Measurements from ENCODE around the gene INPP5J. TPM values are rescaled to one million over a fixed set of nuclear protein-coding genes. Genes with fewer than 3 reads are reported as not detected.
A peak's percentile ranks its signal among the peaks of the same experiment; 100 is the strongest.

Gene INPP5J
- total and polyA plus RNA-seq, 2 donors (not counting 1 experiment from before 2014, with no cell fraction given), result 0.17 to 0.33 TPM

GRCh38 chr22:31079095-31079642 is 43.6 kb upstream of the INPP5J start:
- Histone ChIP-seq H3K9ac (ENCODE audit: insufficient read depth, low read length) (no peak overlapping the region), H4K20me1 (ENCODE audit: control insufficient read depth, extremely low read depth, insufficient read depth, low read length) (no peaks in the 10 kb centered on the region), H3K27me3 (ENCODE audit: control insufficient read depth, insufficient read depth, low read length) (no peaks in the 10 kb centered on the region), H3K4me1 (ENCODE audit: control insufficient read depth, extremely low read depth, insufficient read depth, low read length) (peaks cover 16% of the 10 kb centered on the region), H3K27ac (ENCODE audit: insufficient read depth, low read length) (no peak overlapping the region), H3K9me3 (ENCODE audit: control insufficient read depth, insufficient read depth, low read depth, low read length) (no peaks in the 10 kb centered on the region), H3K79me2 (ENCODE audit: control insufficient read depth, insufficient read depth, low read length) (peaks cover 30% of the 10 kb centered on the region), H3K36me3 (ENCODE audit: control insufficient read depth, insufficient read depth, low read length) (peaks cover 8% of the 10 kb centered on the region), H3K4me3 (replicated peaks in 1 of 4; ENCODE audit: control extremely low read depth in 1 of 4, insufficient read depth in 1 of 4, low read depth in 3 of 4, low read length in 4 of 4) (no peak overlapping the region), H2AFZ (ENCODE audit: low read length) (no peak overlapping the region), H3K4me2 (ENCODE audit: extremely low read depth, insufficient read depth, low read length) (no peak overlapping the region)
- DNase-seq (ENCODE audit: low read depth in 2 of 2), result no peak
- no peak for TF ChIP-seq EZH2 (IDR thresholded peaks at IDR 0.05; ENCODE audit: low read length, missing control alignments)
- no peak for TF ChIP-seq CTCF (conservative IDR thresholded peaks at IDR 0.05 in 1 of 2, IDR thresholded peaks at IDR 0.05 in 1 of 2; ENCODE audit: low read depth in 1 of 2, low read length in 2 of 2)

GRCh38 chr22:31080164-31080847 is 42.5 kb upstream of the INPP5J start:
- Histone ChIP-seq H3K4me3 (replicated peaks in 1 of 4; ENCODE audit: control extremely low read depth in 1 of 4, insufficient read depth in 1 of 4, low read depth in 3 of 4, low read length in 4 of 4) (peak overlapping the region; percentile 54 to 98 (median 78)), H3K4me1 (ENCODE audit: control insufficient read depth, extremely low read depth, insufficient read depth, low read length) (peaks cover 16% of the 10 kb centered on the region), H3K4me2 (ENCODE audit: extremely low read depth, insufficient read depth, low read length) (peak overlapping the region; percentile 87), H4K20me1 (ENCODE audit: control insufficient read depth, extremely low read depth, insufficient read depth, low read length) (no peaks in the 10 kb centered on the region), H3K79me2 (ENCODE audit: control insufficient read depth, insufficient read depth, low read length) (peaks cover 39% of the 10 kb centered on the region), H3K27me3 (ENCODE audit: control insufficient read depth, insufficient read depth, low read length) (no peaks in the 10 kb centered on the region), H2AFZ (ENCODE audit: low read length) (peak overlapping the region; percentile 76), H3K36me3 (ENCODE audit: control insufficient read depth, insufficient read depth, low read length) (peaks cover 8% of the 10 kb centered on the region), H3K27ac (ENCODE audit: insufficient read depth, low read length) (peak overlapping the region; percentile 88), H3K9me3 (ENCODE audit: control insufficient read depth, insufficient read depth, low read depth, low read length) (no peaks in the 10 kb centered on the region), H3K9ac (ENCODE audit: insufficient read depth, low read length) (peak overlapping the region; percentile 84)
- no peak for DNase-seq (ENCODE audit: low read depth in 2 of 2)
- TF ChIP-seq CTCF (conservative IDR thresholded peaks at IDR 0.05 in 1 of 2, IDR thresholded peaks at IDR 0.05 in 1 of 2; ENCODE audit: low read depth in 1 of 2, low read length in 2 of 2) (no peak), EZH2 (IDR thresholded peaks at IDR 0.05; ENCODE audit: low read length, missing control alignments) (no peak)

GRCh38 chr22:31080848-31081649 is 41.7 kb upstream of the INPP5J start, which contains the start of gene SMTN:
TSS of gene SMTN (plus strand) at chr22:31081318. CDS start at chr22:31083259, 1,941 bp downstream.
- peaks cover 22% of the 10 kb centered on the region for H3K4me1 ChIP-seq (ENCODE audit: control insufficient read depth, extremely low read depth, insufficient read depth, low read length)
- peak; percentile 85 to 88 for DNase-seq (ENCODE audit: low read depth in 2 of 2)
- no peaks in the 10 kb centered on the region for H4K20me1 ChIP-seq (ENCODE audit: control insufficient read depth, extremely low read depth, insufficient read depth, low read length)
- H3K4me3 ChIP-seq (replicated peaks in 1 of 4; ENCODE audit: control extremely low read depth in 1 of 4, insufficient read depth in 1 of 4, low read depth in 3 of 4, low read length in 4 of 4), result peak within 1 kb of the TSS; percentile 67 to 98 (median 90)
- H3K79me2 ChIP-seq (ENCODE audit: control insufficient read depth, insufficient read depth, low read length), result peaks cover 46% of the 10 kb centered on the region
- no peaks in the 10 kb centered on the region for H3K27me3 ChIP-seq (ENCODE audit: control insufficient read depth, insufficient read depth, low read length)
- peak within 1 kb of the TSS; percentile 84 for H3K9ac ChIP-seq (ENCODE audit: insufficient read depth, low read length)
- peak within 1 kb of the TSS; percentile 87 for H3K4me2 ChIP-seq (ENCODE audit: extremely low read depth, insufficient read depth, low read length)
- peak within 1 kb of the TSS; percentile 88 for H3K27ac ChIP-seq (ENCODE audit: insufficient read depth, low read length)
- TF ChIP-seq CTCF (conservative IDR thresholded peaks at IDR 0.05 in 1 of 2, IDR thresholded peaks at IDR 0.05 in 1 of 2; ENCODE audit: low read depth in 1 of 2, low read length in 2 of 2), result no peak
- TF ChIP-seq EZH2 (IDR thresholded peaks at IDR 0.05; ENCODE audit: low read length, missing control alignments), result no peak
- no peaks in the 10 kb centered on the region for H3K9me3 ChIP-seq (ENCODE audit: control insufficient read depth, insufficient read depth, low read depth, low read length)
- H2AFZ ChIP-seq (ENCODE audit: low read length), result peak within 1 kb of the TSS; percentile 76
- peaks cover 11% of the 10 kb centered on the region for H3K36me3 ChIP-seq (ENCODE audit: control insufficient read depth, insufficient read depth, low read length)

Data from fibroblast of lung (primary cell).